Measurements from ENCODE around the gene OSTF1. TPM values are rescaled to one million over a fixed set of nuclear protein-coding genes. Genes with fewer than 3 reads are reported as not detected.

OSTF1 gene
- total RNA-seq, 1 experiment from 2014 or later = 58.4 TPM

- ChIA-PET CTCF (no interaction called here), POLR2A (ENCODE audit: unreplicated experiment) (no interaction called here)
- no peaks in the 10 kb centered on the region for H3K9me3 ChIP-seq (ENCODE audit: insufficient read depth, low read depth)
- H2AFZ ChIP-seq = no peak overlapping the region
- DNase-seq = no peak
- H4K20me1 ChIP-seq (ENCODE audit: insufficient read depth) = no peaks in the 10 kb centered on the region
- no peak overlapping the region for H3K4me3 ChIP-seq
- H3K9me2 ChIP-seq (ENCODE audit: insufficient read depth) = no peaks in the 10 kb centered on the region
- no peak overlapping the region for H3K4me2 ChIP-seq
- no peaks in the 10 kb centered on the region for H3F3A ChIP-seq (ENCODE audit: insufficient read depth, low read depth)
- TF ChIP-seq EZH2 (IDR thresholded peaks at IDR 0.05; ENCODE audit: low read depth) (no peak), CTCF (conservative IDR thresholded peaks at IDR 0.05) (no peak)
- BruUV-seq (replicated peaks) = no TSS peak
- no peaks in the 10 kb centered on the region for H3K79me2 ChIP-seq (ENCODE audit: low read depth)
- 0 out of 2 replicates have a peak, but pooled peaks cover 4% of the 10 kb centered on the region for H3K27me3 ChIP-seq (ENCODE audit: insufficient read depth, low read depth)
- no peak overlapping the region for H3K27ac ChIP-seq
- H3K4me1 ChIP-seq (replicated peaks; ENCODE audit: insufficient read depth) = no peaks in the 10 kb centered on the region
- H3K36me3 ChIP-seq (ENCODE audit: low read depth) = no peaks in the 10 kb centered on the region
- intact Hi-C loops (cut with micrococcal nuclease; ENCODE audit: unreplicated experiment) = no loop called here
Observed at GRCh38 chr9:75041041-75041440, 47.3 kb upstream of the OSTF1 start.

- H3K36me3 ChIP-seq (ENCODE audit: low read depth) = no peaks in the 10 kb centered on the region
- no peaks in the 10 kb centered on the region for H3K9me2 ChIP-seq (ENCODE audit: insufficient read depth)
- H3K4me2 ChIP-seq = no peak overlapping the region
- no peaks in the 10 kb centered on the region for H3F3A ChIP-seq (ENCODE audit: insufficient read depth, low read depth)
- H3K4me3 ChIP-seq = no peak overlapping the region
- no peaks in the 10 kb centered on the region for H3K79me2 ChIP-seq (ENCODE audit: low read depth)
- POLR2A ChIA-PET (ENCODE audit: unreplicated experiment) = no interaction called here
- no peaks in the 10 kb centered on the region for H4K20me1 ChIP-seq (ENCODE audit: insufficient read depth)
- H3K9me3 ChIP-seq (ENCODE audit: insufficient read depth, low read depth) = no peaks in the 10 kb centered on the region
- intact Hi-C loops (cut with micrococcal nuclease; ENCODE audit: unreplicated experiment) = no loop called here
- no peak for TF ChIP-seq CTCF (conservative IDR thresholded peaks at IDR 0.05)
- TF ChIP-seq EZH2 (IDR thresholded peaks at IDR 0.05; ENCODE audit: low read depth) = no peak
- CTCF ChIA-PET = no interaction called here
- no TSS peak for BruUV-seq (replicated peaks)
- no peaks in the 10 kb centered on the region for H3K4me1 ChIP-seq (replicated peaks; ENCODE audit: insufficient read depth)
- no peak for DNase-seq
- no peak overlapping the region for H3K27ac ChIP-seq
- H3K27me3 ChIP-seq (ENCODE audit: insufficient read depth, low read depth) = 0 out of 2 replicates have a peak, but pooled peaks cover 4% of the 10 kb centered on the region
- H2AFZ ChIP-seq = no peak overlapping the region
Observed at GRCh38 chr9:75046725-75047345, 41.5 kb upstream of the OSTF1 start.

GRCh38 chr9:75047506-75047905, 40.8 kb upstream of the OSTF1 start:
- BruUV-seq (replicated peaks) = no TSS peak
- Histone ChIP-seq H2AFZ (no peak overlapping the region), H3K79me2 (ENCODE audit: low read depth) (no peaks in the 10 kb centered on the region), H3K4me3 (no peak overlapping the region), H3K4me1 (replicated peaks; ENCODE audit: insufficient read depth) (no peaks in the 10 kb centered on the region), H3K9me2 (ENCODE audit: insufficient read depth) (no peaks in the 10 kb centered on the region), H3K27me3 (ENCODE audit: insufficient read depth, low read depth) (0 out of 2 replicates have a peak, but pooled peaks cover 4% of the 10 kb centered on the region), H3K27ac (no peak overlapping the region), H3K36me3 (ENCODE audit: low read depth) (no peaks in the 10 kb centered on the region), H3K4me2 (no peak overlapping the region), H4K20me1 (ENCODE audit: insufficient read depth) (no peaks in the 10 kb centered on the region), H3K9me3 (ENCODE audit: insufficient read depth, low read depth) (no peaks in the 10 kb centered on the region), H3F3A (ENCODE audit: insufficient read depth, low read depth) (no peaks in the 10 kb centered on the region)
- DNase-seq = no peak
- ChIA-PET CTCF (no interaction called here), POLR2A (ENCODE audit: unreplicated experiment) (no interaction called here)
- intact Hi-C loops (cut with micrococcal nuclease; ENCODE audit: unreplicated experiment) = no loop called here
- TF ChIP-seq CTCF (conservative IDR thresholded peaks at IDR 0.05) (no peak), EZH2 (IDR thresholded peaks at IDR 0.05; ENCODE audit: low read depth) (no peak)
